ENCODE measurements around the gene DNAJC24. TPM values are rescaled to one million over a fixed set of nuclear protein-coding genes. Genes with fewer than 3 reads are reported as not detected.

The DNAJC24 gene
- total and polyA plus RNA-seq, 2 experiments from 2014 or later, result 20.3 to 21.3 TPM

DNA sequence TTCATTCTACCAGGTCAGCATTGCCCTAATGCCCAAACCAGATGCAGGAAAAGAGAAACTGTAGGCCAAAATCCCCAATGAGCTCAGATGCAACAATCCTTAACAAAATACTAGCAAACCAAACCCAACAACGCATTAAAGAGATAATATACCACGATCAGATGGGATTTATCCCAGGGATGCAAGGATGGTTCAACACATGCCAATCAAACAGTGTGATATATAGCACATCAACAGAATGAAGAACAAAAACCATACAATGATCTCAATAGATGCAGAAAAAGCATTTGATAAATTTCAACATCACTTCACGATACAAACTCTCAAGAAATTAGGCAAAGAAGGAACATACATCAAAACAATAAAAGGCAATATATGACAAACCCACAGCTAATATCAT lies 94.8 kb downstream of the DNAJC24 start:
- H3K27me3 ChIP-seq (ENCODE audit: insufficient read depth), result no peaks in the 10 kb centered on the region
- H3K4me1 Mint-ChIP-seq, result 0 out of 3 replicates have a peak, but pooled peaks cover 2% of the 10 kb centered on the region
- H3K36me3 Mint-ChIP-seq (ENCODE audit: low read depth), result peaks cover 44% of the 10 kb centered on the region
- no peak for ATAC-seq
- H3K79me2 ChIP-seq (replicated peaks; ENCODE audit: insufficient read depth), result peaks cover 21% of the 10 kb centered on the region
- H3F3A ChIP-seq (replicated peaks; ENCODE audit: low read depth), result no peaks in the 10 kb centered on the region
- H2AFZ ChIP-seq, result no peak overlapping the region
- no peak overlapping the region for H3K27ac Mint-ChIP-seq
- no peak overlapping the region for H3K4me2 ChIP-seq
- no peaks in the 10 kb centered on the region for H3K9me2 ChIP-seq (ENCODE audit: insufficient read depth)
- H3K36me3 ChIP-seq (ENCODE audit: insufficient read depth), result peaks cover 14% of the 10 kb centered on the region
- H3K4me3 ChIP-seq, result no peak overlapping the region
- no peaks in the 10 kb centered on the region for H4K20me1 ChIP-seq (replicated peaks; ENCODE audit: insufficient read depth)
- no peak overlapping the region for H3K4me3 Mint-ChIP-seq
- no peak for DNase-seq (ENCODE audit: low spot score)
- no peaks in the 10 kb centered on the region for H3K4me1 ChIP-seq (ENCODE audit: insufficient read depth)
- no peak overlapping the region for H3K27ac ChIP-seq (ENCODE audit: low read depth)
- TF ChIP-seq, protein P1, sequence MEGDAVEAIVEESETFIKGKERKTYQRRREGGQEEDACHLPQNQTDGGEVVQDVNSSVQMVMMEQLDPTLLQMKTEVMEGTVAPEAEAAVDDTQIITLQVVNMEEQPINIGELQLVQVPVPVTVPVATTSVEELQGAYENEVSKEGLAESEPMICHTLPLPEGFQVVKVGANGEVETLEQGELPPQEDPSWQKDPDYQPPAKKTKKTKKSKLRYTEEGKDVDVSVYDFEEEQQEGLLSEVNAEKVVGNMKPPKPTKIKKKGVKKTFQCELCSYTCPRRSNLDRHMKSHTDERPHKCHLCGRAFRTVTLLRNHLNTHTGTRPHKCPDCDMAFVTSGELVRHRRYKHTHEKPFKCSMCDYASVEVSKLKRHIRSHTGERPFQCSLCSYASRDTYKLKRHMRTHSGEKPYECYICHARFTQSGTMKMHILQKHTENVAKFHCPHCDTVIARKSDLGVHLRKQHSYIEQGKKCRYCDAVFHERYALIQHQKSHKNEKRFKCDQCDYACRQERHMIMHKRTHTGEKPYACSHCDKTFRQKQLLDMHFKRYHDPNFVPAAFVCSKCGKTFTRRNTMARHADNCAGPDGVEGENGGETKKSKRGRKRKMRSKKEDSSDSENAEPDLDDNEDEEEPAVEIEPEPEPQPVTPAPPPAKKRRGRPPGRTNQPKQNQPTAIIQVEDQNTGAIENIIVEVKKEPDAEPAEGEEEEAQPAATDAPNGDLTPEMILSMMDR (conservative IDR thresholded peaks at IDR 0.05; ENCODE audit: low read depth in 2 of 2), result no peak
- no peak for TF ChIP-seq EZH2 (IDR thresholded peaks at IDR 0.05; ENCODE audit: low read depth, unreplicated experiment)
- TF ChIP-seq, protein P2, sequence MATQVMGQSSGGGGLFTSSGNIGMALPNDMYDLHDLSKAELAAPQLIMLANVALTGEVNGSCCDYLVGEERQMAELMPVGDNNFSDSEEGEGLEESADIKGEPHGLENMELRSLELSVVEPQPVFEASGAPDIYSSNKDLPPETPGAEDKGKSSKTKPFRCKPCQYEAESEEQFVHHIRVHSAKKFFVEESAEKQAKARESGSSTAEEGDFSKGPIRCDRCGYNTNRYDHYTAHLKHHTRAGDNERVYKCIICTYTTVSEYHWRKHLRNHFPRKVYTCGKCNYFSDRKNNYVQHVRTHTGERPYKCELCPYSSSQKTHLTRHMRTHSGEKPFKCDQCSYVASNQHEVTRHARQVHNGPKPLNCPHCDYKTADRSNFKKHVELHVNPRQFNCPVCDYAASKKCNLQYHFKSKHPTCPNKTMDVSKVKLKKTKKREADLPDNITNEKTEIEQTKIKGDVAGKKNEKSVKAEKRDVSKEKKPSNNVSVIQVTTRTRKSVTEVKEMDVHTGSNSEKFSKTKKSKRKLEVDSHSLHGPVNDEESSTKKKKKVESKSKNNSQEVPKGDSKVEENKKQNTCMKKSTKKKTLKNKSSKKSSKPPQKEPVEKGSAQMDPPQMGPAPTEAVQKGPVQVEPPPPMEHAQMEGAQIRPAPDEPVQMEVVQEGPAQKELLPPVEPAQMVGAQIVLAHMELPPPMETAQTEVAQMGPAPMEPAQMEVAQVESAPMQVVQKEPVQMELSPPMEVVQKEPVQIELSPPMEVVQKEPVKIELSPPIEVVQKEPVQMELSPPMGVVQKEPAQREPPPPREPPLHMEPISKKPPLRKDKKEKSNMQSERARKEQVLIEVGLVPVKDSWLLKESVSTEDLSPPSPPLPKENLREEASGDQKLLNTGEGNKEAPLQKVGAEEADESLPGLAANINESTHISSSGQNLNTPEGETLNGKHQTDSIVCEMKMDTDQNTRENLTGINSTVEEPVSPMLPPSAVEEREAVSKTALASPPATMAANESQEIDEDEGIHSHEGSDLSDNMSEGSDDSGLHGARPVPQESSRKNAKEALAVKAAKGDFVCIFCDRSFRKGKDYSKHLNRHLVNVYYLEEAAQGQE (IDR thresholded peaks at IDR 0.05; ENCODE audit: unreplicated experiment), result no peak
- no peak for TF ChIP-seq ZNF114 (CRISPR knock-in tag; IDR thresholded peaks at IDR 0.05)
- no peak for TF ChIP-seq EZH2phosphoT487 (IDR thresholded peaks at IDR 0.05; ENCODE audit: unreplicated experiment)
- no peaks in the 10 kb centered on the region for H3K27me3 Mint-ChIP-seq (ENCODE audit: insufficient read depth, low read depth, poor library complexity)
- H3K9me3 Mint-ChIP-seq, result peaks cover 22% of the 10 kb centered on the region

DNA sequence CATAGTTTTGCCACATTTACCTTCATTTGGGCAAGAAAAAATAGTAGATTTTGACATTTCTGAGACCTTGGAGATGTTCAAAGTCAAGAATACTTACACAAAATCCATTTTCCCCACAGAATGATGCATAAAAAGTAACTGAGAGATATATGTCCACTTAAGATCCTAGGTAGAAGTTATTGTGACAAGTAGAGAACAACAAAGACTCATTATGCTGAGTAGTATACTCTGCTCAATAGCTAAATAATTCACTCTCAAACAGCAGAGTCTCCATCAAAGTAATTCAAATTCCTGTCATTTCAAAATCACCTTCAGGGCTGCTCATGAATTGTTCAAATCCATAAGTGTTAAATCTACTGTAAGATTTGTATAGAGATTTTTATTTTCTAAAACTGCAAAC lies 104.4 kb downstream of the DNAJC24 start:
- Histone ChIP-seq H3K79me2 (replicated peaks; ENCODE audit: insufficient read depth) (peaks cover 36% of the 10 kb centered on the region), H3K4me1 (ENCODE audit: insufficient read depth) (peaks cover 13% of the 10 kb centered on the region), H4K20me1 (replicated peaks; ENCODE audit: insufficient read depth) (0 out of 2 replicates have a peak, but pooled peaks cover 4% of the 10 kb centered on the region), H3K9me2 (ENCODE audit: insufficient read depth) (peaks cover 4% of the 10 kb centered on the region; the same call in 1 of the 2 replicates), H3K4me2 (no peak overlapping the region), H2AFZ (no peak overlapping the region), H3K27ac (ENCODE audit: low read depth) (no peak overlapping the region), H3K4me3 (no peak overlapping the region), H3K36me3 (ENCODE audit: insufficient read depth) (no peaks in the 10 kb centered on the region), H3K27me3 (ENCODE audit: insufficient read depth) (no peaks in the 10 kb centered on the region), H3F3A (replicated peaks; ENCODE audit: low read depth) (no peaks in the 10 kb centered on the region)
- Mint-ChIP-seq H3K27ac (no peak overlapping the region), H3K4me1 (peaks cover 7% of the 10 kb centered on the region; the same call in 2 of the 3 replicates), H3K27me3 (ENCODE audit: insufficient read depth, low read depth, poor library complexity) (peaks cover 2% of the 10 kb centered on the region), H3K36me3 (ENCODE audit: low read depth) (peaks cover 3% of the 10 kb centered on the region; the same call in 1 of the 3 replicates), H3K4me3 (no peak overlapping the region), H3K9me3 (no peaks in the 10 kb centered on the region)
- ATAC-seq (no peak), DNase-seq (ENCODE audit: low spot score) (no peak)
- TF ChIP-seq, protein P2 (IDR thresholded peaks at IDR 0.05; ENCODE audit: unreplicated experiment), result no peak
- TF ChIP-seq EZH2 (IDR thresholded peaks at IDR 0.05; ENCODE audit: low read depth, unreplicated experiment) (no peak), EZH2phosphoT487 (IDR thresholded peaks at IDR 0.05; ENCODE audit: unreplicated experiment) (no peak), NANOG (IDR thresholded peaks at IDR 0.05; ENCODE audit: borderline replicate concordance) (no peak), ZNF331 (CRISPR knock-in tag; IDR thresholded peaks at IDR 0.05; ENCODE audit: low read depth) (no peak)
- TF ChIP-seq, protein P1 (conservative IDR thresholded peaks at IDR 0.05; ENCODE audit: low read depth in 2 of 2), result no peak

Measured in GM23338 (cell line).